Measurements from ENCODE around the gene IP6K1. TPM values are rescaled to one million over a fixed set of nuclear protein-coding genes. Genes with fewer than 3 reads are reported as not detected.
"Not testable (repeated sequence)": the region's sequence is repeated elsewhere in the genome, so short reads cannot be mapped to it uniquely, and the experiment has no call there.

Gene IP6K1
- total RNA-seq, 1 donor, result 82.4 TPM

GRCh38 chr3:49771340-49771938, 14.9 kb downstream of the IP6K1 start:
- DNase-seq (ENCODE audit: low read depth in 2 of 3, low spot score in 2 of 3), result no peak

GRCh38 chr3:49769926-49770325, 16.4 kb downstream of the IP6K1 start:
- DNase-seq (ENCODE audit: low read depth in 2 of 3, low spot score in 2 of 3), result no peak

- DNase-seq (ENCODE audit: low read depth in 2 of 3, low spot score in 2 of 3), result no peak
These were observed 16.9 kb downstream of the IP6K1 start for GRCh38 chr3:49769286-49769915.

GRCh38 chr3:49763981-49764380, 22.4 kb downstream of the IP6K1 start:
- no peak for DNase-seq (ENCODE audit: low read depth in 2 of 3, low spot score in 2 of 3)

DNA sequence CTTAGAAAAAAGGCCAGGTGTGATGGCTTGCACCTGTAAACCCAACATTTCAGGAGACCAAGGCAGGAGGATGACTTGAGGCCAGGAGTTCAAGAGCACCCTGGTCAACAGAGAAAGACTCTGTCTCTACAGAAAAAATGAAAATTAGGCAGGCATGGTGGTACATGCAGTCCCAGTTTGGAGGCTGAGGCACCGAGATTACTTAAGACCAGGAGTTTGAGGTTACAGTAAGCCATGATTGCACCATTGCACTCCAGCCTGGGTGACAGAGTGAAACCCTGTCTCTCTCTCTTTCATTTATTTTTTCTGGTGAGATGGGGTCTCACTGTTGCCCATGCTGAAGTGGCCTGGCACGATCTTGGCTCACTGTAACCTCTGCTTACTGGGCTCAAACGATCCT, 24.7 kb downstream of the IP6K1 start:
- no peak for DNase-seq (ENCODE audit: low read depth in 2 of 3, low spot score in 2 of 3)

- DNase-seq (ENCODE audit: low read depth in 2 of 3, low spot score in 2 of 3), result no peak
These were observed 27.1 kb downstream of the IP6K1 start for GRCh38 chr3:49759226-49759625.

DNA sequence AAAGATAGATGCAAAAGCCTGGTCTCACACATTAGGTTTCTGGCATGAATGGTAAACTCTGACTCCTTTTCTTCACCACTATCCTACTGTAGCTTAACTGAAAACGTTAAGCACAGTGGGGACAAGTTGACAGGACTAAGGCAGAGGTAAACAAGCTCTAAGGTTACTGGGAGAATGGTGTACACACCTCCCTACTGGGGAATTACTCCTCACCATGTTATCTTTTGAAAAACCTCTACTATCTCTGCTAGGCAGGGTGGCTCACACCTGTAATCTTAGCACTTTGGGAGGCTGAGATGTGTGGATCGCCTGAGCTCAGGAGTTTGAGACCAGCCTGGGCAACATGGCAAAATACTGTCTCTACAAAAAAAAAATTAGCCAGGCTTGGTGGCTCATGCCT, 29.1 kb downstream of the IP6K1 start:
- no peak for DNase-seq (ENCODE audit: low read depth in 2 of 3, low spot score in 2 of 3)

DNA sequence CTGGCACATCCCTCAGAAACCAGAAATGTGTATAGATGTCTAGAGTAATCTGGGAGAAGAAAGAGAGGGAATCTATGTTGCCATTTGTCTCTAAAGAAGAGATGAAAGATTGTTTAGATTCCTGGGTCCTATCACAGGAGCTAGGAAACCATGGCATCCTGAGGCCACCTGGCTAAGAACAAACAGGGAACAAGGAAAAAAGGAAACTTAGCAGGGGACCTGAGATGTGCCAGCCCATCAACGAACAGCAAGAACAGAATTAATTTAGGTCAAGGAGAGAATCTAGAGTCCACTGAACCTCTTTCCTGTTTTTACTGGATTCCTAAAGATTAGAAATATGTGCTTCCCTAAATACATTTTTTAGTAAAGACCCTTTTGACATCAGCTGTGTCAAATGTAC, 30.3 kb downstream of the IP6K1 start:
- no peak for DNase-seq (ENCODE audit: low read depth in 2 of 3, low spot score in 2 of 3)

DNA sequence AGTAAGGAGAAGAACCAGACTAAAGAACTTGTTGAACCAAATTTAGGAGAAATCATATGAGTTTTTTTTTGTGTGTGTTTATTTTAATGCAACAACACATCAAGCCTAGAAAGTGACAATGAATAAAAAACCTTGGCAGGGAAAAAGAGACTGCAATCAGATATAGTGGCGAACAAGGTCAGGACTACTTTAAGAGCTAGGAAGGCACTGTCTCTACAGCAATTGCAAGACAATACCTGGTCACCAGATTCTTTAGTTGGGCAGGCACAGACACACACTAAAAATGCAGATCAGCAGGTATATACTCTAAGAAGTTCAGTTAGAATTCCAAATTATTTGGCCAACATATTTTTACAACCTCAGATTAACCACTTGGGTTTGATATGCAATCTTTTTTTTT, 31.8 kb downstream of the IP6K1 start:
- no peak for DNase-seq (ENCODE audit: low read depth in 2 of 3, low spot score in 2 of 3)

- no peak for DNase-seq (ENCODE audit: low read depth in 2 of 3, low spot score in 2 of 3)
These were observed 34.8 kb downstream of the IP6K1 start for GRCh38 chr3:49751501-49751900.

DNA sequence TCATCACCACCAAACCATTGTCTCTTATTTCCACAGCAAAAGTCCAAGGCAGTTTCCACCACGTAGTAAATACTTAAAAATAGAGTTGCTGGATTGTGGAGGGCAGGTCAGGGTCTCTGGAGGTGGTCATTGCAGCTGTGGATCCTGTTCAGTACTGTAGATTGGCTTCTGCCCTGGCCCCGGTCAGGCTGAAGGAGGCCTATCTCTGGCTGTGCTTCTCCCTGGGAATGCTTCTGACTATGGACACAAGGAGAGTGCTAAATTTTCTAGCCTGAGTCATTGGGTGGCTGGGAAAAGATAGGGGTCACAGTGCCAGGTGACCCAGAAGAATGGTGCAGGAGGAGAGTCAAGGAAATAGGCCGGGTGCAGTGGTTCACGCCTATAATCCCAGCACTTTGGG, 36.3 kb downstream of the IP6K1 start:
- no peak for DNase-seq (ENCODE audit: low read depth in 2 of 3, low spot score in 2 of 3)

GRCh38 chr3:49748874-49749273, 37.5 kb downstream of the IP6K1 start:
- not testable (repeated sequence) for DNase-seq (ENCODE audit: low read depth in 2 of 3, low spot score in 2 of 3)

- no peak for DNase-seq (ENCODE audit: low read depth in 2 of 3, low spot score in 2 of 3)
These were observed 38.4 kb downstream of the IP6K1 start for GRCh38 chr3:49747792-49748480.

DNA sequence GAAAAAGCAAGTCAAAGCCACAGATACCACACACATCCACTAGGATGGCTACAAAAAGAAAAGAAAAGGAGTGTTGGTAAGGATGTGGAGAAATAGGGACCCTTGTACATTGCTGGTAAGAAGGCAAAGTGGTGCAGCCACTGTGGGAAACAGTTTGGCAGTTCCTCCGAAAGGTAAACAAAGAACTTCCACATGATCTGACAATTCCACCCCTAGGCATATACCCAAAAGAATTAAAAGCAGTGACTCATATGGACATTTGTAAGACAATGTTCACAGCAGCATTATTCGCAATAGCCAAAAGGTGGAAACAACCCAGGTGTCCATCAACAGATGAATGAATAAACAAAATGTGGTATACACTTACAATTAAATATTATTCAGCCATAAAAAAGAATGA, 40.4 kb downstream of the IP6K1 start:
- no peak for DNase-seq (ENCODE audit: low read depth in 2 of 3, low spot score in 2 of 3)

DNA sequence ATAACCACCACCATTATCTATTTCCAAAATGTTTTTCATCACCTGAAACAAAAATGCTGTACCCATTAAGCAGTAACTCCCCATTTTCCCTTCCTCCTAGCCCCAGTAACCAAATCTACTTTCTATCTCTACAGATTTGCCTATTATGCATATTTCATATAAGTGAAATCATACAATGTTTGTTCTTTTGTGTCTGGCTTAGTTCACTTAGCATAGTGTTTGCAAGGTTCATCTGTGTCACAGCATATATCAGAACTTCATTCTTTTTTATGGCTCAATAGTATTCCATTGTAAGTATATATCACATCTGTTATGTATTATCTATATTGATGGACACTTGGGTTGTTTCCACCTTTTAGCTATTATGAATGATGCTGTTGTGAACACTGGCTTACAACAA, 45.9 kb downstream of the IP6K1 start:
- no peak for DNase-seq (ENCODE audit: low read depth in 2 of 3, low spot score in 2 of 3)

DNA sequence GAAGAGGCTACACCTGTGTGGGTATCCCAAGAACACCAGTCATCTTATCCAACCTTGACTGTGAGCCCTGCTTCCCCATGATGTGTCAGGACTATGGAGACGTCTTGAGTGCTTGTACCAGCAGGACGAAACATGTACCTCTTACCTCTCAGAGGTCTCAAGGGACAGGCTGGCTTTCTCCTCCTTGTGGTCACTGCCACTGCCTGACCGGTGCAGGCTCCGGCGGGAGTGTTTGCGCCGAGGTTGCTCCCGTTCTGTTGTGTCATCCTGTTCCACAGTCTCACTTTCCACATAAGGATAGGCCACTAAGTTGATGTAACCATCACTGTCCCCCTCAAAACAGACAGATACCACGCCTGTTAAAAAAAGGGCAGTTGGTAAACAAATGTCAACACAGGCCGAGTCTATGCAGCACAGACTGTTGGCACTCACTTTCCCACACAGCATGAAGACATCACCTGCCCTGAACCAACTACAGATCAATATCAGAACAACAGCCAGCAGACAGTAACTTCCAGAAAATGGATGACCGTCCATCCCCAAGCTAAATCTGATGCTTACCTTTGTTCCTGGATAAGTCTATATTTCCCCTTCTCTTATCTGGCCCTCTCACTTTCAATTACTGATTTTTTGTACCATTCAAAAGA, 48.2 kb downstream of the IP6K1 start:
- no peak for DNase-seq (ENCODE audit: low read depth in 2 of 3, low spot score in 2 of 3)

GRCh38 chr3:49734752-49735151, 51.6 kb downstream of the IP6K1 start:
- no peak for DNase-seq (ENCODE audit: low read depth in 2 of 3, low spot score in 2 of 3)

DNA sequence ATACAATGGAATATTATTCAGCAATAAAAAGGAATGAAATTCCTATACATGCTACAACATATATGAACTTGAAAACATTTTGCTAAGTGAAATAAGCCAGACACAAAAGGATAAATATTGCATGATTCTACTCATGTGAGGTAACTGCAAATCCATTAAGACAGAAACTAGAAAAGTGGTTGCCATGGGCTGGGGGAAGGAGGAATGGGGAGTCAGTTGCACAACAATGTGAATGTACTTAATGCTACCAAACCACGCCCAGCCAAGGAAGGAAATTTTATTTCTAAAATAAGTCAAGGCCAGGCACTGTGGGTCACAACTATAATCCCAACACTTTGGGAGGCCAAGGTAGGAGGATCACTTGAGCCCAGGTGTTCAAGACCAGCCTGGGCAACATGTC, 52.8 kb downstream of the IP6K1 start:
- DNase-seq (ENCODE audit: low read depth in 2 of 3, low spot score in 2 of 3), result no peak

DNA sequence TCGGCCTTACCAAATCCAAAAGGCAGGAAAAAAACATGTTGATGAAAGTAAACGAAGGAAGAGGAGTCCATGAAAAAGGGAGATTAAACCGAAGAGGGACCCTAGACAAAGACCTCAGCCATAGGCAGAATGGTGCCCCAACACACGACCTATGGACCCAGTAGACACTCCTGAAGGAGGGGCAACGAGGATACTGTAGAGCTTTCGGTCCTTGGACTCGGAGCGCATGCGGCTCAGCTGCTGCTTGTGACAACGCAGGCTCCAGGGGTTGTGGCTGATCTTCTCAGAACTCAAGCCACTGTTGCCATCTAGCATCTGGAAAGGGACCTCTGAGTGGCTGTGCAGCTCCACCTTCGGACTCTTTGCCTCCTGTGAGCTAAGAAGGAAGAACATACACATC, 53.7 kb downstream of the IP6K1 start:
- DNase-seq (ENCODE audit: low read depth in 2 of 3, low spot score in 2 of 3), result no peak

GRCh38 chr3:49729966-49730609, 56.3 kb downstream of the IP6K1 start:
- no peak for DNase-seq (ENCODE audit: low read depth in 2 of 3, low spot score in 2 of 3)

GRCh38 chr3:49727924-49728361, 58.4 kb downstream of the IP6K1 start:
- DNase-seq (ENCODE audit: low read depth in 2 of 3, low spot score in 2 of 3), result no peak
